ENCODE data around the gene HEATR5B.
A peak's percentile ranks its signal among the peaks of the same experiment; 100 is the strongest.
"Not testable (repeated sequence)": the region's sequence is repeated elsewhere in the genome, so short reads cannot be mapped to it uniquely, and the experiment has no call there.

Gene HEATR5B

GRCh38 chr2:37020212-37020886 lies 63.8 kb downstream of the HEATR5B start:
- TF ChIP-seq, protein P1, sequence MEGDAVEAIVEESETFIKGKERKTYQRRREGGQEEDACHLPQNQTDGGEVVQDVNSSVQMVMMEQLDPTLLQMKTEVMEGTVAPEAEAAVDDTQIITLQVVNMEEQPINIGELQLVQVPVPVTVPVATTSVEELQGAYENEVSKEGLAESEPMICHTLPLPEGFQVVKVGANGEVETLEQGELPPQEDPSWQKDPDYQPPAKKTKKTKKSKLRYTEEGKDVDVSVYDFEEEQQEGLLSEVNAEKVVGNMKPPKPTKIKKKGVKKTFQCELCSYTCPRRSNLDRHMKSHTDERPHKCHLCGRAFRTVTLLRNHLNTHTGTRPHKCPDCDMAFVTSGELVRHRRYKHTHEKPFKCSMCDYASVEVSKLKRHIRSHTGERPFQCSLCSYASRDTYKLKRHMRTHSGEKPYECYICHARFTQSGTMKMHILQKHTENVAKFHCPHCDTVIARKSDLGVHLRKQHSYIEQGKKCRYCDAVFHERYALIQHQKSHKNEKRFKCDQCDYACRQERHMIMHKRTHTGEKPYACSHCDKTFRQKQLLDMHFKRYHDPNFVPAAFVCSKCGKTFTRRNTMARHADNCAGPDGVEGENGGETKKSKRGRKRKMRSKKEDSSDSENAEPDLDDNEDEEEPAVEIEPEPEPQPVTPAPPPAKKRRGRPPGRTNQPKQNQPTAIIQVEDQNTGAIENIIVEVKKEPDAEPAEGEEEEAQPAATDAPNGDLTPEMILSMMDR (IDR thresholded peaks at IDR 0.05; ENCODE audit: control insufficient read depth, extremely low read depth, insufficient read depth): no peak
- H3K4me3 ChIP-seq (ENCODE audit: low read depth, low read length): no peak overlapping the region
- DNase-seq (ENCODE audit: low read depth): no peak

DNA sequence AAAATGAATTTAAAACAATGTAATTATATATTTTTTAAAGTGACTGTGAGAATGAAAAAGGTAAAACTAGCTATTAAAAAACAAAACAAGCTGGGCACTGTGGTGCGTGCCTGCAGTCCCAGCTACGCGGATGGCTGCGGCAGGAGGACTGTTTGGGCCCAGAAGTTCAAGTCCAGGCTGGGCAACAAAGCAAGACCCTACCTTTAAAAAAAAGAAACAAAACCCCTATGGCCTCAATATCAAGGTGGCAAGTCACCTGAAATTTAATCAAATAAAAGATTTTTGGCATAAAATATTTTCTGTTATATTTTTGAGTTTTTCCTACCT lies 70.9 kb downstream of the HEATR5B start:
- TF ChIP-seq, protein P1 (IDR thresholded peaks at IDR 0.05; ENCODE audit: control insufficient read depth, extremely low read depth, insufficient read depth): no peak
- H3K4me3 ChIP-seq (ENCODE audit: low read depth, low read length): no peak overlapping the region
- DNase-seq (ENCODE audit: low read depth): no peak

DNA sequence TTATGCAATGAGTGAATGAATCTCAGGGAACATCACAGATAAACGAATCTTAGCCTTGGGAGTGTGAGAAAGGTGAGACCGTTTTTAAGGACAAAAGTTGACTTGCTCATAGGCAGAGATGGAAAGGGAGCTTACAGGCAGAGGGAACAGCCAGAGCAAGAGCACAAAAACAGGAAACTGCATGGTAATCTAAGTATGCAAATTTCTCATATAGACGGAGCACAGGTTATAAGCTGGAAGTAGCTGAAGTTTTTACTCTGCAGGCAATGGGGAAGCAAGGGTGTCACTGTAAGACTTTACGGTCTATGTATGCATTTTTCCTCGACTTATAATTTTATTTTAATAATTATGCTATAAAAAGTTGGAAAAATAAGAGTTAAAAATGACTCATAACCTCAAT lies 73.0 kb downstream of the HEATR5B start:
- no peak overlapping the region for H3K4me3 ChIP-seq (ENCODE audit: low read depth, low read length)
- no peak for DNase-seq (ENCODE audit: low read depth)
- TF ChIP-seq, protein P1 (IDR thresholded peaks at IDR 0.05; ENCODE audit: control insufficient read depth, extremely low read depth, insufficient read depth): no peak

- DNase-seq (ENCODE audit: low read depth): no peak
- H3K4me3 ChIP-seq (ENCODE audit: low read depth, low read length): no peak overlapping the region
- TF ChIP-seq, protein P1 (IDR thresholded peaks at IDR 0.05; ENCODE audit: control insufficient read depth, extremely low read depth, insufficient read depth): peak; percentile 63
Observed at GRCh38 chr2:37005118-37005868, 78.9 kb downstream of the HEATR5B start.

DNA sequence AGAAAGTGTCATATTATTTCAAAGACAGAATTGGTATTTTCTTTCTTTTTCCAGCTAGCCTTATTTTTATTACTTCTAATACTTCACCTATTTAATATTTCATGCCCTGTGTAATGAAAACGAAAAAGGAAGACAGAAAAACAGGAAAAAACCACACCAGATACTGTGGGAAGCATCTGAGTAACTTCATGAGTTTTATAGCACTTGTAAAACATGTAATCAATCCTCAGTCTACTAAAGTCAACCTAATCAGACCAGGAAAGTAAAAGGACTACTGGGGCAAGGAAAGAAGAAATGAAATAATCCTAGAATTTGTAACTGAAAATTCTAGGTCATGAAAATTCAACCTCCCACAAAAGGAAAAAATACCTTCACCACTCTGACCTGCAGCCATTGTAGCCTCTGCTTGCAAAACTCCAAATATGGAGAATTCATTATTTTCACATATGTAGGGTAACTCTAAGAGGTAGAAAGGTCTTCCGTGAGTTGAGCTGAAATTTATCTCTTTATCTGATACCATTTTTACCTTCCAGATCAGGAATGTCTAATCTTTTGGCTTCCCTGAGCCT lies 83.1 kb downstream of the HEATR5B start:
- DNase-seq (ENCODE audit: low read depth): no peak
- H3K4me3 ChIP-seq (ENCODE audit: low read depth, low read length): no peak overlapping the region
- TF ChIP-seq, protein P1 (IDR thresholded peaks at IDR 0.05; ENCODE audit: control insufficient read depth, extremely low read depth, insufficient read depth): no peak

DNA sequence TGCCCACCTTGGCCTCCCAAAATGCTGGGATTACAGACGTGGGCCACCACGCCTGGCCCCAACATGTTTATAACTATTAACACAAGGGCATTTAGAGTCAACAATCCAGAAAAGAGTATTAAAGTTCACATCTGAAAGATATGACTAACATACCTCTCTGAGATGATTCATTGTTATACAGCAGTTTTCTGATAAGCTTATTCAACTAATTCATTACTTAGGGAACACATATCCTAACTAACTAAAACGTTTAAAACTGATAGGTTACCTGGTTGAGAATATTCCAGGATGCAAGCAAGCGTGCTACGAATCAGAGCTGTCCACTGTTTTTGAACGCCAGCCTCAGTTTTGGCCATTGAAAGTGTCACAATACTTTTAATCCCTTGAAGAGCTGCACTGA lies 83.9 kb downstream of the HEATR5B start:
- no peak for DNase-seq (ENCODE audit: low read depth)

DNA sequence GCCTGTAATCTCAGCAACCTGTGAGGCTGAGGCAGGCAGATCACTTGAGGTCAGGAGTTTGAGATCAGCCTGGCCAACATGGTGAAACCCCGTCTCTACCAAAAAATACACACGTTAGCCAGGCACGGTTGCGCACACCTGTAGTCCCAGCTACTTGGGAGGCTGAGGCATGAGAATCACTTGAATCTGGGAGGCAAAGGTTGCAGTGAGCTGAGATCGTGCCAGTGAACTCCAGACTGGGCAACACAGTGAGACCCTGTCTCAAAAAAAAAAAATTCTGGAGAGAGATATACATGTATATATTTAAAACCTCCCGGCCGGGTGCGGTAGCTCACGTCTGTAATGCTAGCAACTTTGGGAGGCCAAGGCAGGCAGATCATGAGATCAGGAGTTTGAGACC lies 84.8 kb downstream of the HEATR5B start:
- H3K4me3 ChIP-seq (ENCODE audit: low read depth, low read length); DNase-seq (ENCODE audit: low read depth): not testable (repeated sequence)

More for the DNA sequence above, 83.9 kb downstream of the HEATR5B start:
- TF ChIP-seq, protein P1 (IDR thresholded peaks at IDR 0.05; ENCODE audit: control insufficient read depth, extremely low read depth, insufficient read depth): no peak
- H3K4me3 ChIP-seq (ENCODE audit: low read depth, low read length): no peak overlapping the region
